GM20431 (cell line): ENCODE data around the gene STUB1.

Experiments
- in situ Hi-C: fragments of 300-500 bp; cut with MseI, MboI; formaldehyde crosslinking; loops from one replicate; pipeline ENCODE4 v1.15.0; 2020; ENCODE audit warnings: low sequenced_read_pairs; ENCODE audit not compliant: unreplicated experiment

Gene STUB1

DNA sequence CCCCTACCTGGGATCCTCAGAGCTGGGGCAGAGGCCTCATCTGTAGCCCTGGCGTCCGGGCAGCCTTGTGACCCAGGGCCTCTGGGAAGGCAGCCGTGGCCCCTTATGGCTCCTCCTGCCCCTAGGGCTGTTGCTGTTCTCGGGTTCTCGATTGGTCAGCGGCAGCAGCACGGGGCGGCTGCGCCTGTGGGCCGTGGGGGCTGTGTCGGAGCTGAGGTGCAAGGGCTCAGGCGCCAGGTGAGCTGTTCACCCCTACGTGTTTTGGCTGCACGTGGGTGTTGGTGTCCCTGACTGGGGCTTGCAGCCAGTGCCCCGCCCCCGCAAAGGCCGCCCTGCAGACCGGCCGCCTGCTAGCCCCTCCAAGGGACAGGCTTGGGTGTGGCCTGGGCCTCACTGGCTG is 18.1 kb upstream of the STUB1 start:
- in situ Hi-C loops: no loop called here

DNA sequence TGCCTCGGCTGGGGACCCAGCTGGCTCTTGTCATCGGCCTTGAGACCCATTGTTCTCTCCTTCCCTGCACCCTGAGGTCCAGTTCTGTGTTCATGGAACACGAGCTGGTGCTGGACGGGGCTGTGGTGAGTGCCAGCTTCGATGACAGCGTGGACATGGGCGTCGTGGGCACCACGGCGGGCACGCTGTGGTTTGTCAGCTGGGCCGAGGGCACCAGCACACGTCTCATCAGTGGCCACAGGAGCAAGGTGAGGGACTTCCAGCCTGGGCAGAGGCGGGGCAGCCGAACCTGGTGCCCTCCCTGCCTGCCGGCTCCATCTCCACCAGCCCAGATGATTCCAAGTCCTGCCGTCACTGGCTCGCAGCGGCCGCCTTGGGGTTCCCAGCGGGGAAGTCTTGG is 17.6 kb upstream of the STUB1 start:
- in situ Hi-C loops: no loop called here

DNA sequence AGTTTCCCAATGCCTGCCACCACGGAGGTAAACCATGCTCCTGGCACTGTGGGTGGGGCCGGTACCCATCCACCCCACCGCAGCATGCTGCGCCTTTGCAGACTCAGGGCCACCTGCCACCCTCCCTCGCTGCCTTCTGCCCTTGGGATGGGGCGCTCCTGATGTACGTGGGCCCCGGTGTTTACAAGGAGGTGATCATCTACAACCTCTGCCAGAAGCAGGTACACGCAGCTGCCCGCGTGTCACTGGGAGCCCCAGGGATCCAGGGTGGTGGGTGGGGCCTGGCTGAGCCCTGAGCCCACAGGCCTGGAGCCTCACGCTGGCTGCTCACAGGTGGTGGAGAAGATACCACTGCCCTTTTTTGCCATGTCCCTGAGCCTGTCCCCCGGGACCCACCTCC is 13.6 kb upstream of the STUB1 start:
- in situ Hi-C loops: no loop called here

DNA sequence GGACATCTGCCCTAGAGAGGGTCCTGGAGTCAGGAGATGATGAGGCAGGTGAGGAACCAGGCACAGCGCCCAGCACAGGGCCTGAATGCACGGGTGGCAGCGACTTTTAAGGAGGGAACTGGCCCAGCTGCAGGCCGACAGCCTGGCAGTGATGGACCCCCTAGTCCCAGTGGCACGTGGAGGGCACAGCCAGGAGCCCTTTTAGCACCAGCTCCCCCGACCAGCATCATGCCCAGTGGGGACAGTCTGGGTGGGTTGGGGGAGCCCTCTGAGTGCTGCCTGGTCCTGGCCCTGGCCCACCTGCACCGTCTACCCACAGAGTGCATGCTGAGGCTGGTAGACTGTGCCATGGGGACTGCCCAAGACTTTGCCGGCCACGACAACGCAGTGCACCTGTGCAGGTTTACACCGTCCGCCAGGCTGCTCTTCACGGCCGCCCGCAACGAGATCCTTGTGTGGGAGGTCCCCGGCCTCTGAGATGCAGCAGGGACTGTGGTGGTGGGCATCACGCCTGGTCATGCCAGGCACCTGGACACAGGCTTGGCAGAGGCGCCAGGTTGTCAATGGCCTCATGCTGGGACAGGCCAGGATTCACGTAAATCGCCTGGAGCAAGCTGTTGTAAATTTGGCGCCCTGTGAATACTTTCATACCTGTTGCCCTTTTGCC is 13.0 kb upstream of the STUB1 start:
- in situ Hi-C loops: no loop called here

DNA sequence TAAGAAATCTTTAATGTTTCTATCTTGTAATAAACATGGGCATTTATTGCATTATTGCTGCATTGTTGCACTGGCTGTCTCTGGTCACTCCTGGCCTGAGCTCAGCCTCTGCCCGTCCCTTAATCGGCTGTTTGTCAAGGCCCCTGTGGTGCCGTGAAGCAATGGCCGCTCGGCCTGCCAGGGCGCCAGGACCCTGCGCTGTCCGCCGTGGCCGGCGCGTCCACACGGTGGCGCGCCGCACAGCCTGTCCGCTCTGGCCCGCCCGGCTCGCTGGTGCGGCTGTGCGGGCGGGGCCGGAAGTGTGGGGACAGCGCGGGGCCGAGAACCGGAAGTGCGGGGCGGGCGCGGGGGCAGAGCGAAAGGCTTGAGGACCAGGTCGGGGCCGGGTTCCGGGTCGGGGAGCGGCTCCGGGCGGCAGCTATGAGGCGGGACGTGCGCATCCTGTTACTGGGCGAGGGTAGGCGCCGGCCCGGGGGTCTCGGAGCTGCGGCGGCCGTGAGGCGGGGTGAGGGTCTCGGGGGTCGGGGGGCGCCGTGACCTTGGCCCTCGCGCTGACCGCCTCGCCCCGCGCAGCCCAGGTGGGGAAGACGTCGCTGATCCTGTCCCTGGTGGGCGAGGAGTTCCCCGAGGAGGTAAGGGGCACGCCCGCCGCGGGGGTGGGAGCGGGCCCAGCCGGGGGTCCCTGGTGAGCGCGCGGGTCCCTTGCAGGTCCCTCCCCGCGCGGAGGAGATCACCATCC is 12.3 kb upstream of the STUB1 start, which contains the start of gene RHOT2:
TSS of gene RHOT2 (plus strand) at position 353 of the 739 bp plus-strand sequence. CDS start at position 421, 68 bp downstream.
- in situ Hi-C loops: no loop called here

DNA sequence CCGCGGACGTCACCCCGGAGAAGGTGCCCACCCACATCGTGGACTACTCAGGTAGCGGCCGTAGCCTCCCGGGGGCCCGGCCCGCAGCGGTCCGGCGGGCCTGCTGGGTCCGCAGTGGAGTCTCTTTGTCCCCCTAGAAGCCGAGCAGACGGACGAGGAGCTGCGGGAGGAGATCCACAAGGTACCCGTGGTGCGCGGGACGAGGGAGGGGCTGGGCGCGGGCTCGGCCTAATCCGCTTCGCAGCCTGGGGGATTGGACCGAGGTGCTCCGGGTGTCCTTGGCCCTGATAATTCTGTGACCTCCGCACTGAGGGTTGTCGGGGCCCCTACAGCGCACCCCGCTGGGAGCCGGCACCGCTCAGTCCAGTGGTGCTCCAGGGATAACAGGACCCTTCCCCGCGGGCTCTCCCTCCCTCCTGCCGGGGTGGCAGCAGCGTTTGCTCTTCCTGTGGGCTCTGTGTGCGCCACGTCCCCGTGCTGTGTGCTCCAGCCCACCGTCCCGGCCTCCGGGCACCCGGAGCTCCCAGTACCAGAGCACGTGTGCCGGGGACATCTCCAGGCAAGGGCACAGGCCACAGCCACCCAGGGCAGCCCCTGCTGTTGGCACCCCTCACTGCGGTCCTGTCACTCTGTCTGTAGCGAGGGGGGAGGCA is 11.6 kb upstream of the STUB1 start:
- in situ Hi-C loops: no loop called here

DNA sequence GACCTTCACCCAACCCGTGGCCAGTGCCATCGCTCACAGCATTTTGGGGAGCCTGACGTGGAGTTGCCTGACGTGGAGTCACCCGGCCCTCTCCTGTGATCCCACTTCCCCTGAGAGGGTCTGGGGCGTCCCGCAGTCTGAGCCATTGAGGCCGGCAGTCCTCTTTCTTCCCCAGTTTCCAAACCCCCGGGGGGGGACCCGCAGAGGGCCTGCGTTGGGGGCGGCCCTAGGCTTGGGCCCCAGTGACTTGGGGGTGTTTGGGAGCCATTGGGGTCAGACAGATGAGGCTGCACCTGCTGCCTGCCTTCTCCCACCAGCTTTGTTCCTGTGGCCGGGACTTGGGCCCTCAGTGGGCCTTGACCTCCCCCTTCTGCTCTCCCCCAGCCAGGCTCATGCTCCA is 10.5 kb upstream of the STUB1 start:
- in situ Hi-C loops: no loop called here

DNA sequence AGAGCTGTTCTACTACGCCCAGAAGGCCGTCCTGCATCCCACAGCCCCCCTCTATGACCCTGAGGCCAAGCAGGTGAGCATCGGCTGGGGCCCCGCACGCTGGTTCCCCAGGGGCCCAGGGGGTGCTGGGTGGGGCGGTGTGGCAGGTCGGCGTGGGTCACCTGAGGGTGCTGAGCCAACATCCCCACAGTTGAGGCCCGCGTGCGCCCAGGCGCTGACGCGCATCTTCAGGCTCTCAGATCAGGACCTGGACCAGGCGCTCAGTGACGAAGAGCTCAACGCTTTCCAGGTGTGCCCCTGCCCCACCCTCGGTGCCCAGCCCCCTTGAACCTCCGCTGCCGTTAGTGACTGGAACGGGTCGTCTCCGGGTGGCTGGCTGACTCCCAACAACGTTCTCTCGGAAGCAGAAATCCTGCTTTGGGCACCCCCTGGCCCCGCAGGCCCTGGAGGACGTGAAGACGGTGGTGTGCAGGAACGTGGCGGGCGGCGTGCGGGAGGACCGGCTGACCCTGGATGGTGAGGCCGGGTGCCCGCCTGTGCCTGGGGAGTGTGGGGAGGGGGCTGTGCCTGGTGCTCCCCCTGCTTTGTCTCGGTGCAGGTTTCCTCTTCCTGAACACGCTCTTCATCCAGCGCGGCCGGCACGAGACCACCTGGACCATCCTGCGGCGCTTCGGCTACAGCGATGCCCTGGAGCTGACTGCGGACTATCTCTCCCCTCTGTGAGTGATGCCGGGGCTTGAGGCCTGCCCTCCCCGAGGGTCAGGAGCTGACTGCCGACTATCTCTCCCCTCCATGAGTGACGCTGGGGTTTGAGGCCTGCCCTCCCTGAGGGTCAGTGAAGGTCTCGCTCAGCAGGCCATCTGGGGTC is 9.5 kb upstream of the STUB1 start:
- in situ Hi-C loops: no loop called here

DNA sequence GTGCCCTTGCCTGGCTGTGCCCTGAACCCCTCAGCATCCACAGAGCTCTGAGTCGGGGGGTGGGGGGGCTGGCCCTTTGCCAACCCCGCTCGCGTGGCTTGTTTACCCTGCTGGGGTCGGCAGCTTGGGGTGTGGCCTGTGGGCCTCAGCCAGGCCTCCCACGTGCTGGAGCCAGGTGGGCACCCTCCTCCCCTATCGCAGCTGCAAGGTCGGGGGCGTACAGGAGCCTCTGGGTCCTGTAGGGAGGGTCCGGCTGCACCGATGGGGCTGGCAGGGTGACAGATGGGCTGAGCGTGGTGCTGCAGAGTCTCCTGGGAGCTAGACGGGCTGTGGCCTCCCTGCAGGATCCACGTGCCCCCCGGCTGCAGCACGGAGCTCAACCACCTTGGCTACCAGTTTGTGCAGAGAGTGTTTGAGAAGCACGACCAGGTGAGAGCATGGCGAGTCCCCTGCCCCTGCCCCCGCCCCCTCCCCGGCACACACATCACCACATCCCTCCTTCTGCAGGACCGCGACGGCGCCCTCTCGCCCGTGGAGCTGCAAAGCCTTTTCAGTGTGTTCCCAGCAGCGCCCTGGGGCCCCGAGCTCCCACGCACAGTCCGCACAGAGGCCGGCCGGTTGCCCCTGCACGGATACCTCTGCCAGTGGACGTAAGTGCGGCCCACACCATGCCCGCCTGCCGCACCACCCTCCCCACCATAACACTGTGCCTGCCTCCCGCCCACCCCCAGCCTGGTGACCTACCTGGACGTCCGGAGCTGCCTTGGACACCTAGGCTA is 8.7 kb upstream of the STUB1 start:
- in situ Hi-C loops: no loop called here

DNA sequence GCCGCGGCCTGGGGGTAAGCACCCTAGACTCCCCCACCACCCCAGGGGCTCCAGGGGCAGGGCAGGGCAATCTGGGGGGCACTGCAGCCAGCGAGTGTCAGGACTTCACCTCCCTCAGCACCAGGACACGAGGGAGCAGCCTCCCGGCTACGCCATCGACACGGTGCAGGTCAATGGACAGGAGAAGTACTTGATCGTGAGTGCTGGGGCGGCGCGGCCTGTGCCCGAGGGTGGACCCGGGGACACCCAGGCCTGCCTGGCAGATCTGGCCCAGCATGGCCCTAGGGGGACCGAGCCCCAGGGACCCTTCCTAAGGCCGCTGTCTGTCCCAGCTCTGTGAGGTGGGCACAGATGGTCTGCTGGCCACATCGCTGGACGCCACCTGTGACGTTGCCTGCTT is 7.8 kb upstream of the STUB1 start:
- in situ Hi-C loops: no loop called here

DNA sequence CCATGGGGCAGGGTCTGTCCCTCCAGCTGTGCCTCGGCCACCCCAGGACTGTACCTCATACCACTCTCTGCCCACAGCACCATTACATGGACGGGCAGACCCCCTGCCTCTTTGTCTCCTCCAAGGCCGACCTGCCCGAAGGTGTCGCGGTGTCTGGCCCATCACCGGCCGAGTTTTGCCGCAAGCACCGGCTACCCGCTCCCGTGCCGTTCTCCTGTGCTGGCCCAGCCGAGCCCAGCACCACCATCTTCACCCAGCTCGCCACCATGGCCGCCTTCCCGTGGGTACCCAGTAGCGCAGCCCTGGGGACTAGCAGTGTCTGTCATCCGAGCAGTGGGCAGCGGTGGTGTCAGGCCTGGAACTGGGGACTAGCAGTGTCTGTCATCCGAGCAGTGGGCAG is 7.4 kb upstream of the STUB1 start:
- in situ Hi-C loops: no loop called here

DNA sequence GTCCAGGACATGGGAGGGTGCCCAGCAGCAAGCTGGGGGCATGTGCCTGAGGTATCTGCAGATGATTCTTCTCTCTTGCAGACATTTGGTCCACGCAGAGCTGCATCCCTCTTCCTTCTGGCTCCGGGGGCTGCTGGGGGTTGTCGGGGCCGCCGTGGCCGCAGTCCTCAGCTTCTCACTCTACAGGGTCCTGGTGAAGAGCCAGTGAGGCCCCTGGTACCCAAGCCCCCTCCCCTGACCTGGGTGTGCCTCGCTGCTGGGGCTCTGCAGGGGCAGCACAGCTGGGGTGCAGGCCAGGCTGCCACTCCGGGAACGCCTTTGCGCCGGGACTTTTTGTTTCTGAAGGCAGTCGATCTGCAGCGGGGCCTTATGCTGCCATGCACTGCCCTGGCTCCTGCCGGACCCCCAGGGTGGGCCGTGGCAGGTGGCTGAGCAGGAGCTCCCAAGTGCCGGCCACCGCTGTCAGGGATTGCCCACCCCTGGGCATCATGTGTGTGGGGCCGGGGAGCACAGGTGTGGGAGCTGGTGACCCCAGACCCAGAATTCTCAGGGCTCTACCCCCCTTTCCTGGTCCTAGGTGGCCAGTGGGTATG is 6.7 kb upstream of the STUB1 start:
- in situ Hi-C loops: no loop called here

DNA sequence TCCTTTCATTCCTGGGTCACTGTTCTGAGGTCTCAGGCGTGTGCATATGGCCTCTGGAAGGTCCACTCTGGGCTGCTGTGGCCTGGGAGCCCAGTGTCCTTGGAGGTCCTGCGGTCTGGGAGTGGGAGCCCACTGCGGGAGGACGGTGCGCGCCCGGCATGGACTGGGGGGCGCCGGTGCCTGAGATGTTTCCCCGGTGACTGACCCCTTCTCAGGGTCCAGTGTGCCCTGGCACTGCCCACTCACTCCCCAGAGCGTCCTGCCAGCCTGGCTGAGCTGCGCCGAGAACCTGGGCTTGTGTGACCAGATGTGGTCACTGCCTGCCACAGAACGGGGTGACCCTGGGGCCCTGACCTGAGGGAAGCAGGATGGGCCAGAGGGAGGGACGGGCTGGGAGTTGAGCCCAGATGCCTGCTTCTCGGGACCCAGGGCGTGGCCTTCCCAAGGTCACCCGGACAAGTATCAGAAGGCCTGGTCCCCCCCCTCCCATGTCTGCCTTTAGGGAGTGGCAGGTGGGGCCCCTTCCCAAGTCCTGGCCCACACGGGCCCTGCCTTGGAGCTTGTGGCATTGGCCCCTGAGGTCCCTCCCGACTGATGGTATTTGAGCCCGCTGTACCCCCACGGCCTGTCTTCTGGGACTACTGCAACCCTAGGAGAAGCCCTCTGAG is 5.9 kb upstream of the STUB1 start:
- in situ Hi-C loops: no loop called here

DNA sequence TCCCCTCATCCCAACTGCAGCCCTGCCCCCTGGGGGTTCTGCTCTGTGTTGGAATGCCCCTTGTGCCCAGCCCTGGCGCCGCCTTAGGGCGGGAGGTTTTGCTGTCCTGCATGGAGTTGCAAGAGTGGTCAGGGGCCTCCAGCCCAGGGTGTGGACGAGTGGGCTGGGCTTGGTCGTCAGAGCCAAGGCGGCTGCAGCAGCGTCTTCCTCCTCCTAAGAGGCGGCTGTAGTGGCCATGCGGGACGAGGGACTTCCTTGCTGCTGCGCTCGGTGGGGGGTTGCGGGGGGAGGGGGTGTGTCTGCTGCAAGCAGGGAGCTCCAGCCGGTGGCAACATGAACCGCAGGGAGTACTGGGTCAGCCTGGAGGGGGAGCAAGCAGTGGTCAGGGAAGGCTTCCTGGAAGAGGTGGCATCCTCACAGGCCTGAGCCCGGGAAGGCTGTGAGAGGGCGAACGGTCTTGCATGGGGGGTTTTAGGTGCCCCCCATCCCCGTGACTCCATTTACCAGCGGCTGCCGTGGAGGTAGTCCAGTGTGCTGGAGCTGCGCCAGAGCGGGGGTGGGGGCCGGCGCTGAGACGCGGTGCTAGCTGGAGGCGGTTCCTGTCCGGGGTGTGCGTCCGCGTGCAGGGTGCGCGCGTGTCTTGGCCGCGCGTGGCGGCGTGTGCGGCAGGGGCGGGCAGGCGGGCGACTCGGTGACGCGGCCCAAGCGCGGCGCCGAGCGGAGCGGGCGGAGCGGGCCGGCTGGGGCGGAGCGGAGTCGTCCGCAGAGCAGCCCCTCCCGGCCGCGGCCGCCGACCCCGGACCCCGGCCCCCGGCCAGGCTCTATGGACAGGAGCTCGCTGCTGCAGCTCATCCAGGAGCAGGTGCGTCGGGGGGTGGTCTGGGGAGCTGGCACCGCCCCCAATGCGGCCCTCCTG is 5.0 kb upstream of the STUB1 start, which contains the start of gene RHBDL1:
TSS of gene RHBDL1 (plus strand) at position 704 of the 916 bp plus-strand sequence. CDS start at position 824, 120 bp downstream.
- in situ Hi-C loops: no loop called here

DNA sequence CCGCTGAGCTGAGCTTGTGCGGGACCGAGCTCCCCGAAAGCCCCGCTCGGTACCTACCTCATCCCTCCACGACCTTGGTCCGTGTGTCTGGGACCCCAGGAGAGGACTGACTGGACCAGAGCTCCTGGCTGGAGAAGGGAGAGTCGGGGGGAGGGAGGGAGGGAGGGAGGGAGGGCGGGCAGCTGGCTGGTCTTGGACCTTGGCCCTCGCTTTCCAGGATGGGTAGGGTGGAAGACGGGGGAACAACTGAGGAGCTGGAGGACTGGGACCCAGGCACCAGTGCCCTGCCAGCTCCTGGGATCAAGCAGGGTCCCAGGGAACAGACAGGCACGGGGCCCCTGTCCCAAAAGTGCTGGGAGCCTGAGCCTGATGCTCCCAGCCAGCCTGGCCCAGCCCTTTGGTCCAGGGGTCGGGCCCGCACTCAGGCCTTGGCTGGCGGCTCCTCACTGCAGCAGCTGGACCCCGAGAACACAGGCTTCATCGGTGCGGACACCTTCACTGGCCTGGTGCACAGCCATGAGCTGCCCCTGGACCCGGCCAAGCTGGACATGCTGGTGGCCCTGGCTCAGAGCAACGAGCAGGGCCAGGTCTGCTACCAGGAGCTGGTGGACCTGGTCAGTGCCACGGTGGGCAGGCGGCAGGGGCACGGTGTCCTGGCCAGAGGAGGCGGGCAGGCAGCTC is 4.2 kb upstream of the STUB1 start:
- in situ Hi-C loops: no loop called here

DNA sequence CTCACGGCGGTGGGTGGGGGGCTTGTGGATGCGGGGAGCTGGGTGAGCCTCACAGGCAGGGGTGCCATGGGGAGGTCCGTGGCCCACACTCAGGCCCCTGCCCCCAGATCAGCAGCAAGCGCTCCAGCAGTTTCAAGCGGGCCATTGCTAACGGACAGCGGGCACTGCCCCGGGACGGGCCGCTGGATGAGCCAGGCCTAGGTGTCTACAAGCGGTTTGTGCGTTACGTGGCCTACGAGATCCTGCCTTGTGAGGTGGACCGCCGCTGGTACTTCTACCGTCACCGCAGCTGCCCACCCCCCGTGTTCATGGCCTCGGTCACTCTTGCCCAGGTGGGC is 3.7 kb upstream of the STUB1 start:
- in situ Hi-C loops: no loop called here

DNA sequence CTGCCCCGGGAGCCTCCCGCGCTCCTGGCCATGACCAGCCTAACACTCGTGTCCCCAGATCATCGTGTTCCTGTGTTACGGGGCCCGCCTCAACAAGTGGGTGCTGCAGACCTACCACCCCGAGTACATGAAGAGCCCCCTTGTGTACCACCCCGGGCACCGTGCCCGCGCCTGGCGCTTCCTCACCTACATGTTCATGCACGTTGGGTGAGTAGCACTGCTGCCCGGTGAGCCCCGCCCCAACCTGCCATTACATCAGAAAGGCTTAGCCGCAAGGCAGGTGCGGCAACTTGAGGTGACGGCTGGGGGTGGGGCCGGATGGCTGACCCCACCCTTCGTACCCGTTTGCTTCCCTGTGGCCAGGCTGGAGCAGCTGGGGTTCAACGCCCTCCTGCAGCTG is 3.3 kb upstream of the STUB1 start:
- in situ Hi-C loops: no loop called here
